ENCODE measurements around the gene TJP3.

Gene TJP3

DNA sequence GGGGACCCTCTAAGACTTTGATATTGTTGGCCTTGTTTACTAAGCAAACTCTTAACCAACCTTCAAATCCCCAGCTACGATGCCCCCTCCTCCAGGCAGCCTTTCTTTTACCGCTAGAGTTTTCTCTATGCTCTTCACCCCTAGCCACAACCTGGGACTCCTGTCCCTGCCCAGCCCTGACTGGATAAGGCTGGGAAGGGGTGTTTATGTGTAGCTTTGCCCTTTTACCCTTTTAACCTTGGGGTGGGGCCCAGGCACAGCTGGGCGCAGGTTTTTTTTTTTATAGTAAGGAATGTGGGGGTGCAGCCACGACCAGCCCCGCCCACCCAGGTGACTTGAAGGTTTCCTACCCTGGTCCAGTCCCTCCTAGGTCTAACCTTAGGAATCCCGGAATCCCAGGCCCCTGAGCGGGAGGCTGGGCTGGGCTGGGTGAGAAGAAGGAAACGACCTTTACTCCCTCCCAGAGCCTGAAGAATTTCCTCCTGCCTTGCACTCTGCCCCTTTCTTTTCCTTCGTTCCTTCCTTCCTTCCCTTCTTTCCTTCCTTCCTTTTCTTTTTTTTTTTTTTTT is 12.2 kb downstream of the TJP3 start:
- no peak for DNase-seq

DNA sequence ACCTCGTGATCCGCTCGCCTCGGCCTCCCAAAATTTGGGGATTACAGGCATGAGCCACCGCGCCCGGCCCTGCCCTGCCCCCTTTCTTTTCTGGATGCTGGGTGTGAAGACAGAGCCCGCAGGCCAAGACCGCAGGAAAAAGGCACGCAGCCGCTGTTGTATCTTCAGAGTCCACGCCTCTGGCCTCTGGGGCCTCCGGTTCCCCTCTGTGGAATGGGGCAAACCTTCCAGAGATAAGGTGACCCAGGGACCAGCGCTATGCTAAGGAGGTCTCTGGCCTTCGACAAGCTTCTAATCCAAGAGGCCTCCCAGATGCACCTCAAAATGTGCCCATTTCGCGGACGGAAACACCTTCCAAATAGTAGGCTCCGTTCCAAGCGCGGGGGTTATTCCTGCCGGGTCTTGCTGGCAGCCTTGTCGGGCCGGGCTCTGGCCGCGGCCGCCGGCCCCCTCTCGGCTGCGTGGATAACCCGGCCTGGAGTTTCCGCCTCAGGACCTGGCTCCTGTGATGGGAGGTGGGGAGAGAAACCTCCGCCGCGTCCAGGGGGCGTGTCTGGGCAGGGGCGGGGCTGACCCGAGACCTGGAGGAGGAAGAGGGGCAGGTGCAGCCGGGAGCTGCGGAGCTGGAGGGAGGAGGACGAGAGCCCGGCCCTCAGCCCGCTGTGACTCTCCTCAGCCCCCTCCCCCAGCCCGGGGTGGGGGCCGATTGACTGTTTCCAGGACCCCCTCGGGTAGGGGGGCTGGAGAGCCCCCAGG is 13.1 kb downstream of the TJP3 start:
- peak; percentile 85 for DNase-seq

DNA sequence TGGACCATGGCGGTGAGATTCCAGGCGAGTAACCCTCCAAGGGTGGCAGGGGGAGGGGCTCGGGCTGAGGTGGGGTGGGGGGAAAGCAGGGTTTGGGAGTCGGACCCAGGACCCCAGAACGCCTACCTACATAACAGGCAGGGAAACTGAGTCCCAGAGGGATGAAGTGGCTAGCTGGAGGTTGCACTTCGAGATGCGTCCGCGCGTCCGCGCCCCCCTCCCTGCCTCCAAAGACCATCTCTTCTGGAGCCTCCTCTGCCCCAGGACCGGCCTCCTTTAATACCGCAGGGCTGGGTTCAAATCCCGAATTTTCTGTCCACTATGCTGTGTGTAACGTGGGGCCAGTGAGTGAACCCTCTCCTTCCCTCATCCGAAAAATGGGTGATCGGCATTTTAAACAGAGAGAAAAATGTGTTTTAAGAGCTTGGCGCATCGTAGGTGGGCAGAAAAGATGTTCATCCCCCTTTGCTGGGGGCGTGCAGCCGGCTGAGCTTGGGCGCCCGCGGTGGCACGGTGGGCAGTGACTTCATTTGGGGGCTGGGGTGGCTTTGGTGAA is 13.8 kb downstream of the TJP3 start:
- no peak for DNase-seq

DNA sequence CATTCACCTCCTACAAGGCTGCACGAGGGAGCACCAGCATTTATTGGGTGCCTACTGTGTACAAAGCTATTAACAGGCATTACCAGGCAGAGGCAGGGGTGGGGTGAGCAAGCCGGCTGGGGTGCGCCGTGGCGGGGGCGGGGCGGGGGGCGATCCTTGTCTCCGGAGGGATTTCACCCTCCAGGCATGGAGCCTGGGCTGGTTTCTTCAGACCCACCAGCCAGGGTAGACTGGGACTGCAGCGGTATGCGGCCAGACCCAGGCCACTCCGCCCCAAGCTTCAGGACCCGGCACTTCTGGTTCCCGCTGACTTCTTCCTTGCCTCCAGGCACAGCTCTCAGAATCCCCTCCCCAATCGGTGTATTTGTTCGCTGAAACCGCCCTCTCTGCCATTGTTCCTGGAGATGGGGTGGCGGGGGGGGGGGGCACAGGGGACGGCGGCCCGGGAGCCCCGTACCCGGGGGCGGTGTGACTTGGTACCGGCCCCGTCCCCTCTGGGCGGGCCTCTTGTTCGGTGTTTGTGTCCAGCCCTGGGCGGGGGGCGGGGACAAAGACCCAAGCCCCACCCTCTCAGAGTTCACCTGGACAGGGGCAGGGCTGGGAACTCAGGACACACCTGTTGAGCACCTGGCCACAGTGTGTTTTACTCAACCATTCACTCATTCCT is 14.4 kb downstream of the TJP3 start:
- no peak for DNase-seq

DNA sequence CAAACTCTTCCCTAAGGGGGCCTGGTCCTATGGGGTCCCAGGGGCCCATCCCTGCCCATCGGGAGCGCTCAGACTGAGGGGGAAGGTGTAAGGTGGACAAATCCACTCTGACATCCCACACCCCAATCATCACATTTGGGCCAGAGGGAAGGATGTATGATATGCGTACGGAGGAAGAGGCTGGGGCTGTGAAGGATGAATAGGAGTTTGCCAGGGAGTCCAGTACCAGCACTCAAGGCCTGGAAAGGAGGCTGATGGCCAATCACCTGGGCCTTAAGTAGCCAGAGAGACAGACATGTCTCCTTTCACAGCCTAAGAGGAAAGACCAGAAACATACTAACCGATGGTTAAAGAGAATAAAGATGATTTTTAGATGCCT is 14.9 kb downstream of the TJP3 start:
- DNase-seq = no peak

DNA sequence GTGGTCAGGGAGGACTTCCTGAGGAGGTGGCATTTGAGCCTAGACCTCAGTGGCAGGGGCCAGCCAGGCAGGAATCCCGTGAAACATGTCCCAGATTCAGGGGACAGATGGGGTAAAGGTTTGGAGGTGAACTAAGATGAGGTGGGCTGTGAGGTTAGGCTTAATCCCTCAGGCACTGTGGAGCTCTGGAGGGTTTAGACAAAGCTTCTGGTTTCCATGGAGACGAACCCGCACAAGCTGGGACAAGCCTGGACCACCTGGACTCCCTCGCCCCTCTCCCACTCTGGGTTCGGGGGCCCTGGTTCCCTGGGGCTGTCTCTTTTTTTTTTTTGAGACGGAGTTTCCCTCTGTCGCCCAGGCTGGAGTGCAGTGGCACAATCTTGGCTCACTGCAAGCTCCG is 15.7 kb downstream of the TJP3 start:
- DNase-seq = no peak

DNA sequence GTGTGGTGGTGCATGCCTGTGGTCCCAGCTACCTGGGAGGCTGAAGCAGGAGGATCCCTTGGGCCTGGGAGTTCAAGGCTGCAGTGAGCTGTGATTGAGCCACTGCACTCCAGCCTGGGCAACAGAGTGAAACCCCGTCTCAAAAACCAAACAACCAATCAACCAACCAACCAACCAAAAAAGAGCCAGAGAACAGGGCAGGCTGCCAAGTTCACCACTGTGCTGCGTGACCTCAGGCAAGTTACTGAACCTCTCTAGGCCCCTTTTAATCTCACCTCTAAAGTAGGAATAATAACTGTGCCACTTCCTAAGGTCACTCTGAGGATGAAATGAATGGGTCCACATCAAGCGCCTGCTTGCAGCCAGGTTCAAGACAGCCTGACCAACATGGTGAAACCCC is 16.9 kb downstream of the TJP3 start:
- no peak for DNase-seq

DNA sequence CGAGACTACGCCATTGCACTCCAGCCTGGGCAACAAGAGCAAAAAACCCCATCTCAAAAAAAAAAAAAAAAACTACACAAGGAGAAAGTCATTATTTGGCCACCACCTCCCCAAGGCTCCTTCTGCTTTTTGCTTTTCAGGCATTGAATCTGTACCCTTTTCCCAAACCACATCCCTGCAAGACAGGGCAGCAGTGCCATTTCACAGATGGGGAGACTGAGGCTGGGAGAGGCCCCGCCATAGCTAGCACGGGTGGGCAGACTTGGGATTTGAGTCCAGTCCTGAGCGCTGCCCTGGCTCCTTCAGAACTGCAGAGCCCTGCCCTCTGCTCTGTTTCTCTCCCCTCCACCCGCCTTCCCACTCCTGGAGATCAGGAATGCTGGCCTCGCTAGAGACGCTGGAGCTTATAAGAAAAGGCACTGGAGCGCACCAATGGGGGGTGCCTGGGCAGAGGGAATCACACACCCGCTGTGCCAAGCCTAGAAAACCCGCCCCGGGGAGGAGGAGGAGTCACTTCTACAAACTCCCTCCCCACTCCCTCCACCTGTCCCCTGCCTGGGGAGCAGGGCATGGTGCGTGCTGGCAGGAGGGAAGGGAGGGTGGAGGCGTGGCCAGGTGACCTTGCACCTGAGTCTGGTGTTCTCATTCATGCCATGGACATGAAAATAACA is 17.6 kb downstream of the TJP3 start:
- no peak for DNase-seq

DNA sequence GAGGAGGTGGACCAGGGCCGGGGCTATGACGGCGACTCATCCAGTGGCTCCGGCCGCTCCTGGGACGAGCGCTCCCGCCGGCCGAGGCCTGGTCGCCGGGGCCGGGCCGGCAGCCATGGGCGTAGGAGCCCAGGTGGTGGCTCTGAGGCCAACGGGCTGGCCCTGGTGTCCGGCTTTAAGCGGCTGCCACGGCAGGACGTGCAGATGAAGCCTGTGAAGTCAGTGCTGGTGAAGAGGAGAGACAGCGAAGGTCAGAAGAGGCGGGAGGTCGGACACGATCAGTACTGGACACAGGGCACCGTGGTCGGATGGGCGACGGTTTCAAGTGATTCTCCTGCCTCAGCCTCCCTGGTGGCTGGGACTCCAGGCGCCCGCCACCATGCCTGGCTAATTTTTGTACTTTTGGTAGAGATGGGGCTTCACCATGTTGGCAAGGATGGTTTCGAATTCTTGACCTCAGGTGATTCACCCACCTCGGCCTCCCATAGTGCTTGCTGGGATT is 22.3 kb downstream of the TJP3 start:
- no peak for DNase-seq

DNA sequence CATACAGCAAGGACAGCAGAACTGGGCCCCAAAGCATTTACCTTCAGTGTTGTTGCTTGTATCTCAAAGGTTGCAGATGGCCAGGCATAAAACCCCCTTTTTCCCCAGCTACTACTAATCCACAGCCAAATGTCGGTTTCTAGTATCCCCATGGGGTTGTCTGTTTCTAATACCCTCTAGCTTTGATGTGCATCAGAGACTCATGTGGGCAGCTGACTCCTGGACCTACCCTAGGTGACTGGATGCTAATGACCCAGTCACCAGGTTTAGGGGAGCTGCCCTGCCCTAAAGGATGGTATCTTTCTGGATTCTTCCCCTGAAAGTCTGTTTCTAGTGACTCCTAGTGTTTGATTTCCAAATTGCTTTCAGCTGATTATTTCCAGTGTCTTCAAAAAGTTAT is 23.9 kb downstream of the TJP3 start:
- DNase-seq = no peak

DNA sequence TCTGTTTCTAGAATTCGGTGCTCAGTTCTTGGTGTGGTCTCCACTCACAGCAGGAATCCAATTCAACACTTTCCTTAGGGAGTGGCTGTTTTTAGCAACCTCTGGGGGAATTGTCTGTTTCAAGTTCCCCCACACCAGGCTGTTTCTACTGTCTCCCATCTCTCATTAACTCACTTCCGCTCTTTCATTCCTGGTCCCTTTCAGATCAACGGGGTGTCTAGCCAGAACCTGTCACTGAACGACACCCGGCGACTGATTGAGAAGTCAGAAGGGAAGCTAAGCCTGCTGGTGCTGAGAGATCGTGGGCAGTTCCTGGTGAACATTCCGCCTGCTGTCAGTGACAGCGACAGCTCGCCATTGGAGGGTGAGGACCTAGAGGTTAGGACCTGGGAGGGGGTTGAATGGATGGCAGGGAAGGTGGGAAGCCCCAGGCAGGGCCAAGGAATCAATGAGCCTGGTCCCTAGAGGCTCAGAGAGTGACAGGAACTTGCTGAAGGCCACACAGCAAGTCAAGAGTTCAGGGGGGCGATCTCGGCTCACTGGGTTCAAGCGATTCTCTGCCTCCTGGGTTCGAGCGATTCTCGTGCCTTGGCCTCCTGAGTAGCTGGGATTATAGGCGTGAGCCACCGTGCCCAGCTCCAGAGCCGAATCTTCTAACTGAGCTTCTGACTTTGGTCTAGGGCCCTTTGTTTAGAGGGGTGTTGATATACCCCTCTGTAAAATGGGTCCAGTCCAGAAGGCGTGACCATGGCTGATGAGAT is 25.5 kb downstream of the TJP3 start:
- DNase-seq = no peak

DNA sequence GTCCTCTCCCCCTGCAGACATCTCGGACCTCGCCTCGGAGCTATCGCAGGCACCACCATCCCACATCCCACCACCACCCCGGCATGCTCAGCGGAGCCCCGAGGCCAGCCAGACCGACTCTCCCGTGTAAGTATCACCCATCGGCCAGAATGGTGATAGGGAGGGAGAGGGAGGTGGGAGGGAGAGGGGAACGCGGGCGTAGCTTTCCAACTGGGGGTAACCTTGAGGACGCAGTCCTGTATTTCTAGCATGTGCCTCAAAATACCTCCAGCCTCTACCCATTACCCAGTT is 26.1 kb downstream of the TJP3 start:
- no peak for DNase-seq

DNA sequence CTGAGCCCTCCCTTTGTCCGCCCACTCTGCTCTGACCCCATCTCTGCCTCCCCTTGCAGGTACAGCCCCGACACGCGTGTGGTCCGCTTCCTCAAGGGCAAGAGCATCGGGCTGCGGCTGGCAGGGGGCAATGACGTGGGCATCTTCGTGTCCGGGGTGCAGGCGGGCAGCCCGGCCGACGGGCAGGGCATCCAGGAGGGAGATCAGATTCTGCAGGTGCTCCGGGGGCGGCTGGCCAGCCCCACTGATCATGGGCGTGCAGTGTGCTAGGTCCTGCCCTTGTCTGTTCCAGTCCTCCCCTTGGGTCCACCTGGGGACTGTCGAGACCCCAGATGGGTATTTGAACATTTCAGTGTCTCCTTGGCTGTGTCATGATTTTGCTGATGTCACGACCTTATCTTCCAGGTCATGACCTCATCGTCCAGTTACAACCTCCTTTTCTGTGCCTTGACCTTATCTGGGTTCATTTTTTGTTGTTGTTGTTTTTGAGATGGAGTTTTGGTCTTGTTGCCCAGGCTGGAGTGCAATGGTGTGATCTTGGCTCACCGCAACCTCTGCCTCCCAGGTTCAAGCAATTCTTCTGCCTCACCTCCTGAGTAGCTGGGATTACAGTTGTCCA is 28.0 kb downstream of the TJP3 start:
- DNase-seq = no peak

DNA sequence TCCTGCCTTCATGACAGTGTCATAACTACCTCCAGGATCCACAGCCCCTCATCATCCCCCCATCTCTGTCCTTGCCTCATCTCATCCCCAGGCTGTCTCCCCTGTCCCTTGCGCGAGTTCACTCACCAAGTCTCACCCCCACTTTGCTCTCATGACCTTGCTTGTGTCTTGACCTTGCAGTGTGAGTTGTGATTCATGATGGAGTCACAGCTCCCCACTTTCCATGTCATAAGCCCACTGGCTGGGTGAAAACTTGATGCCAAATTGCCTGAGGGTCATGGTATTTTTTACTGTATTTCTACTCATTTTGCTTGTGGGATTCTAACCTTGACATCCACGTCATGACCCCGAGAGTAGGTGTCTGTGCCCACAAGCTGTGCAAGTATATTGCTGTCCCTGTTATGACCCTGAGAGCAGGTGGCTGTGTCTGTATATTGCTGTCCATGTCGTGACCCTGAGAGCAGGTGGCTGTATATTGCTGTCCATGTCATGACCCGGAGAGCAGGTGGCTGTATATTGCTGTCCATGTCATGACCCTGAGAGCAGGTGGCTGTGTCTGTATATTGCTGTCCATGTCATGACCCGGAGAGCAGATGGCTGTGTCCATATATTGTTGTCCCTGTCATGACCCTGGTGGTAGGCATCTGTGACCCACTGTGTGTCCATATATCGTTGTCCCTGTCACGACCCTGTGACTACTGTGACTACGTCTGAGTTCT is 29.5 kb downstream of the TJP3 start:
- DNase-seq = no peak

DNA sequence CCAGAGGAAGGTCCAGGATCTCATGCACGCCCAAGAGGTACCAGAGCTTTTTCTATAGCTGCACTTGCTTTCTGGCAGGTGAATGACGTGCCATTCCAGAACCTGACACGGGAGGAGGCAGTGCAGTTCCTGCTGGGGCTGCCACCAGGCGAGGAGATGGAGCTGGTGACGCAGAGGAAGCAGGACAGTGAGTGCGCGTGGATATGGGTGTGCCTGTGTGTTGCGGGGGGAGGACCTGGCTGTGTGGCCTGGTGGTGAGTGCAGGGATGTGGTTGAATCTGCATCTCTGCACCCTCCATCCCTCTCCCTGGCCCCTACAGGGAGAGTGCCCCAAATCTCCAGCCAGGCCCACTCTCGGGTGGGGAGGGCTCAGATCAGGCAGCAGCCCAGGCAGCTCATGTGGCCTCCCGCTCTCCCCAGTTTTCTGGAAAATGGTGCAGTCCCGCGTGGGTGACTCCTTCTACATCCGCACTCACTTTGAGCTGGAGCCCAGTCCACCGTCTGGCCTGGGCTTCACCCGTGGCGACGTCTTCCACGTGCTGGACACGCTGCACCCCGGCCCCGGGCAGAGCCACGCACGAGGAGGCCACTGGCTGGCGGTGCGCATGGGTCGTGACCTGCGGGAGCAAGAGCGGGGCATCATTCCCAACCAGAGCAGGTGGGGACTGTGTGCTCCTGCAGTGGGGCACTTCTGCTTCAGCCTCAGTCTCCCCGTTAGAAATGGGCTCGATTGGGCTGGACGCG is 30.5 kb downstream of the TJP3 start:
- DNase-seq = no peak

DNA sequence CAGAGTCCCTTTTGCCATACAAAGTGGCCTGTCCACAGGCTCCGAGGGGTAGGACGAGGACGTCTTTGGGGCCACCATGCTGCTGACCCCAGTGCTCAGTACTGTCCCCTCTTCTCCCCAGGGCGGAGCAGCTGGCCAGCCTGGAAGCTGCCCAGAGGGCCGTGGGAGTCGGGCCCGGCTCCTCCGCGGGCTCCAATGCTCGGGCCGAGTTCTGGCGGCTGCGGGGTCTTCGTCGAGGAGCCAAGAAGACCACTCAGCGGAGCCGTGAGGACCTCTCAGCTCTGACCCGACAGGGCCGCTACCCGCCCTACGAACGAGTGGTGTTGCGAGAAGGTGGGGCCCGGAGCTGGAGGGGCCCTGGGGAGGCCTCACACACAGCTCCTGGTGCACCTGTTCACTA is 32.2 kb downstream of the TJP3 start:
- no peak for DNase-seq

DNA sequence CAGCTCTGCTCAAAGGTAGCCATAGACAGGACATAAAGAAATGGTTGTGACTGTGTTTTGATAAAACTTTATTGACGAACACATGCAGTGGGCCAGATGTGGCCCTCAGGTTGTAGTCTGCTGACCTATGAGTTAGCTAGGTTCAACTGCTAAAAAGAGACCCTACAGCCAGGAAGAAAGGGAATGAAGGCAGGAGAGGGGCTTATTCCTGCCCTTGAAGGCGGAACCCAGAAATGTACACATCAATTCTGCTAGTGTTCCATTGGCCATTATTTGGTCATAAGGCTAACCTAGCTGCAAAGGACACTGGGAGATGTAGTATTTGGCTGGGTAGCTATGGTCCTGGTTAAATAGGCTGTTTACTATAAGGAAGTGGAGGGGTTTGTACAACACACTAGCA is 35.3 kb downstream of the TJP3 start:
- DNase-seq = no peak

DNA sequence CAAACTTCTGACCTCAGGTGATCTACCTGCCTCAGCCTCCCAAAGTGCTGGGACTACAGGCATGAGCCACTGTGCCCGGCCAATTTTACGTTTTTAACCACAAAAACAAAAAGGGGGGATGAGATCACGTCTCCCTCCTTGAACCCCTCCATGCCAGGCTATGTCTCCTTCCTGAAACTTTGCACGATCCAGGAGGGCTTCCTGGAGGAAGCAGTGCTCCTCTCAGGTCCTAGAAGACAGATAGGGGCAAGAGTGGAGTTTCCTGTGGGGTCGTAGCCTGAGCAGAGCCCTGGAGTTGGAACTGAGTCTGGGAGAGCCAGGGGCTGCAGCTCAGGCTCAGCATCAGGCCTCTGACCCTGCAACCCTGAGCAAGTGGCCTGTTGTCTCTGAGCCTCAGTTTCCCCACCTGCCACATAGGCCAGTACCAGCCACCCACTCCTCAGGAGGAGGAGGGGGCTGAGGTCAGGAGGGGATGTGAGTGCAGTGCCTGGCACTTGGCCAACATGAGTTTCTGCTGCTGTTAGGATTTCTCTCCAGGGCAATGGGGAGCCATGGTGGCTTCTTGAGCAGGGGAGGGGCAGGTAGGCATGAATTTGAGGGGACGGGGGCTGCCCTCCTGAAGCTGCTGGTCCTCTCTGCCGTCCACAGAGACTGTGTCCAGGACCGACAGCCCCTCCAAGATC is 37.3 kb downstream of the TJP3 start:
- no peak for DNase-seq

DNA sequence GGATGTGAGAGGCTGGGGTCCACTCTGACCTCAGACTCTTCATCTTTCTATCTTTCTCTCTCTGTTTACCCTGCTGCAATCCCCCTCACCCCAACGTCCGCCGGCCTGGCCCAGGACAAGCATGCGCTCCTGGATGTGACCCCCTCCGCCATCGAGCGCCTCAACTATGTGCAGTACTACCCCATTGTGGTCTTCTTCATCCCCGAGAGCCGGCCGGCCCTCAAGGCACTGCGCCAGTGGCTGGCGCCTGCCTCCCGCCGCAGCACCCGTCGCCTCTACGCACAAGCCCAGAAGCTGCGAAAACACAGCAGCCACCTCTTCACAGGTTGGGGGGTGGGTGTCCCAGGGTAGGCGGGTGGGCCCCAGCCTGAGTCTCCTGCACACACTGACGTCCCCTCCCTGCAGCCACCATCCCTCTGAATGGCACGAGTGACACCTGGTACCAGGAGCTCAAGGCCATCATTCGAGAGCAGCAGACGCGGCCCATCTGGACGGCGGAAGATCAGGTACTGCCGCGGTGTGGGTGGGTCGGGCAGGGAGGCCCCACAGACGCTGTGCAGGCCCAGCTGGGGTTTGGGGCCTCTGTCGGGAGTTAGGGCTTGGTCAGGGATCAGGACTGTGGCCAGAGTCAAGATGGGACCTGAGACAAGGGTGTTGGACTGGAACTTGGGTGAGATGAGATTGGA is 38.3 kb downstream of the TJP3 start:
- no peak for DNase-seq

DNA sequence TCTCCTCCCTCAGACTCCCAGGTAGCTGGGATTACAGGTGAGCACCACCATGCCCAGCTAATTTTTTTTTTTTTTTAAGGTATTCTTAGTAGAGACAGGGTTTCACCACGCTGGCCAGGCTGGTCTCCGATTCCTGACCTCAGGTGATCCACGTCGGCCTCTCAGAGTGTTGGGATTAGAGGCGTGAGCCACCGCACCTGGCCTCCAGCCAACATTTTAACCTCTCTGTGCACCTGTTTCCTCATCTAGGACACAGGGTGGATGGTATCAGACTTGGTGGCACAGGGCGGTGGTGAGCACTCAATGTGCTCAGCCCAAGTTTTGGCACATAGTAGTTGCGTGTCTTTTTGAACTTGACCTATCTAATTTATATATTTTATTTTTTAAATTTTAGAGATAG is 40.8 kb downstream of the TJP3 start:
- no peak for DNase-seq
